Measurements from ENCODE around the gene EREG. TPM values are rescaled to one million over a fixed set of nuclear protein-coding genes. Genes with fewer than 3 reads are reported as not detected.

The EREG gene
- total and polyA plus RNA-seq, 10 of the 15 experiments (the other 5 are each of a cell fraction or from before 2014, with no cell fraction given), result not detected

DNA sequence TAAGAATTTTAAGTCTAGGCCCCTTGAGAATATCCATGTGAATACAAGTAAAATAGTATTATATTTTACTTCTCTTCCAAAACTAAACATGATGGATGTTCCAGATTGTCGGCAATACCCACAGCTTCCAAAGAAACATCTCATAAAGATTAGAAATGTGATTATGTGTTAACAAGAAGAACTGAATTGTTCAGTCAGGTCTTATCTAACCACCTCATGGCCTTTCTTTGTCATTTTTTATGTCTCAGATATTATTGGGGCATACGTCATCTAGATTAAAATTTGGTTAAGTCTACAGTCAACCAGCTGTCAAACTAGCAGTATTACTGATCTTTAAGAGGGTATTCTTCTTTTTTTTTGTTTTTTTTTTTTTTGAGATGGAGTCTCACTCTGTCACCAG is 46.7 kb upstream of the EREG start (continued):
- TF ChIP-seq STAT3 (IDR thresholded peaks at IDR 0.05; ENCODE audit: low read depth, low read length), result no peak

DNA sequence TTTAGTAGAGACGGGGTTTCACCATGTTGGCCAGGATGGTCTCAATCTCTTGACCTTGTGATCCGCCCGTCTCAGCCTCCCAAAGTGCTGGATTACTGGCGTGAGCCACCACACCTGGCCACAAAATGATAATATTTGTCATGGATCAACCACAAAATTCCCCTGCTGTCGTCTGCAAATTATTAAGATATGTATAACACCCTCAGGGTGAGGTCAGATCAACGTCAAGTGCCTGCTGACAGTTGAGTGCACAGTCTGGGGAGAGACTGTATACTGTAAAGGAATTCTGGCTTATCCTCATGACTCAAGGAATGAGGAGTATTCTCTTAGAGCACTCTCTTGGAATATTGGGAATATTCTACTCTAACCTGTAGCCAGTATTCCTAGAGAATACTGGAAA is 45.5 kb upstream of the EREG start:
- ChIA-PET SMC1A (ENCODE audit: uncharacterized antibody, unreplicated experiment) (interaction anchor here (0.8 to 4.5 kb wide), 12 partner anchors 12 to 356 kb away, joined by 3 to 34 read pairs (median 4); partner anchors contain the start of gene EPGN), CTCF (interaction anchor here (0.7 to 3.7 kb wide), 22 partner anchors 10 to 361 kb away, joined by 3 to 47 read pairs (median 6); partner anchors contain the start of gene EPGN), POLR2A (no interaction called here), RAD21 (ENCODE audit: unreplicated experiment) (interaction anchor here (1.1 to 4.0 kb wide), 4 partner anchors 94 to 355 kb away, joined by 3 to 22 read pairs (median 11); no protein-coding TSS in a partner anchor)
- DNase-seq (ENCODE audit: low read depth, low spot score) (no peak), ATAC-seq (no peak), FAIRE-seq (no peak)
- no peaks in the 10 kb centered on the region for H3K9me3 ChIP-seq (replicated peaks; ENCODE audit: control insufficient read depth, insufficient read depth, low read length)
- WGBS (ENCODE audit: insufficient coverage, insufficient replicate concordance, low lambda C conversion rate, missing lambda C conversion rate), result 58% methylated on average over 6 of the region's 6 CpGs
- H3K27ac ChIP-seq (ENCODE audit: control insufficient read depth, insufficient read depth), result no peak overlapping the region
- in situ Hi-C loops (cut with MboI), result no loop called here
- no TSS peak for BruUV-seq (replicated peaks)
- H3K9ac ChIP-seq (ENCODE audit: control insufficient read depth, insufficient read depth, low read length), result no peak overlapping the region
- H4K20me1 ChIP-seq (ENCODE audit: control insufficient read depth, insufficient read depth), result no peaks in the 10 kb centered on the region
- no peaks in the 10 kb centered on the region for H3K36me3 ChIP-seq (ENCODE audit: control insufficient read depth in 2 of 2, insufficient read depth in 2 of 2, low read length in 1 of 2)
- H3K27me3 ChIP-seq (replicated peaks in 1 of 2; ENCODE audit: control insufficient read depth in 2 of 2, insufficient read depth in 2 of 2, low read length in 1 of 2), result 0 out of 4 replicates have a peak, but pooled peaks cover 0 to 3% of the 10 kb centered on the region in 2 experiments
- H3K4me1 ChIP-seq (ENCODE audit: control insufficient read depth, insufficient read depth, low read length), result peaks cover 9% of the 10 kb centered on the region; the same call in 1 of the 2 replicates
- no peak overlapping the region for H2AFZ ChIP-seq (ENCODE audit: control insufficient read depth, low read depth, low read length)
- no peaks in the 10 kb centered on the region for H3K79me2 ChIP-seq (ENCODE audit: control insufficient read depth, insufficient read depth, low read length)
- no peak overlapping the region for H3K4me3 ChIP-seq
- TF ChIP-seq GABPA (IDR thresholded peaks at IDR 0.05; ENCODE audit: low read depth) (no peak), GATAD2B (conservative IDR thresholded peaks at IDR 0.05; ENCODE audit: low read depth) (no peak), BRCA1 (IDR thresholded peaks at IDR 0.05; ENCODE audit: low read depth, low read length) (no peak), NR2C2 (IDR thresholded peaks at IDR 0.05; ENCODE audit: borderline replicate concordance, control insufficient read depth, insufficient read length, low read depth) (no peak), NFYB (IDR thresholded peaks at IDR 0.05; ENCODE audit: insufficient read depth, low read depth, low read length) (no peak), SUZ12 (IDR thresholded peaks at IDR 0.05; ENCODE audit: unreplicated experiment) (no peak)
- TF ChIP-seq, protein P1, sequence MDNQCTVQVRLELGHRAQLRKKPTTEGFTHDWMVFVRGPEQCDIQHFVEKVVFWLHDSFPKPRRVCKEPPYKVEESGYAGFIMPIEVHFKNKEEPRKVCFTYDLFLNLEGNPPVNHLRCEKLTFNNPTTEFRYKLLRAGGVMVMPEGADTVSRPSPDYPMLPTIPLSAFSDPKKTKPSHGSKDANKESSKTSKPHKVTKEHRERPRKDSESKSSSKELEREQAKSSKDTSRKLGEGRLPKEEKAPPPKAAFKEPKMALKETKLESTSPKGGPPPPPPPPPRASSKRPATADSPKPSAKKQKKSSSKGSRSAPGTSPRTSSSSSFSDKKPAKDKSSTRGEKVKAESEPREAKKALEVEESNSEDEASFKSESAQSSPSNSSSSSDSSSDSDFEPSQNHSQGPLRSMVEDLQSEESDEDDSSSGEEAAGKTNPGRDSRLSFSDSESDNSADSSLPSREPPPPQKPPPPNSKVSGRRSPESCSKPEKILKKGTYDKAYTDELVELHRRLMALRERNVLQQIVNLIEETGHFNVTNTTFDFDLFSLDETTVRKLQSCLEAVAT (IDR thresholded peaks at IDR 0.05), result no peak
- TF ChIP-seq, protein P2, sequence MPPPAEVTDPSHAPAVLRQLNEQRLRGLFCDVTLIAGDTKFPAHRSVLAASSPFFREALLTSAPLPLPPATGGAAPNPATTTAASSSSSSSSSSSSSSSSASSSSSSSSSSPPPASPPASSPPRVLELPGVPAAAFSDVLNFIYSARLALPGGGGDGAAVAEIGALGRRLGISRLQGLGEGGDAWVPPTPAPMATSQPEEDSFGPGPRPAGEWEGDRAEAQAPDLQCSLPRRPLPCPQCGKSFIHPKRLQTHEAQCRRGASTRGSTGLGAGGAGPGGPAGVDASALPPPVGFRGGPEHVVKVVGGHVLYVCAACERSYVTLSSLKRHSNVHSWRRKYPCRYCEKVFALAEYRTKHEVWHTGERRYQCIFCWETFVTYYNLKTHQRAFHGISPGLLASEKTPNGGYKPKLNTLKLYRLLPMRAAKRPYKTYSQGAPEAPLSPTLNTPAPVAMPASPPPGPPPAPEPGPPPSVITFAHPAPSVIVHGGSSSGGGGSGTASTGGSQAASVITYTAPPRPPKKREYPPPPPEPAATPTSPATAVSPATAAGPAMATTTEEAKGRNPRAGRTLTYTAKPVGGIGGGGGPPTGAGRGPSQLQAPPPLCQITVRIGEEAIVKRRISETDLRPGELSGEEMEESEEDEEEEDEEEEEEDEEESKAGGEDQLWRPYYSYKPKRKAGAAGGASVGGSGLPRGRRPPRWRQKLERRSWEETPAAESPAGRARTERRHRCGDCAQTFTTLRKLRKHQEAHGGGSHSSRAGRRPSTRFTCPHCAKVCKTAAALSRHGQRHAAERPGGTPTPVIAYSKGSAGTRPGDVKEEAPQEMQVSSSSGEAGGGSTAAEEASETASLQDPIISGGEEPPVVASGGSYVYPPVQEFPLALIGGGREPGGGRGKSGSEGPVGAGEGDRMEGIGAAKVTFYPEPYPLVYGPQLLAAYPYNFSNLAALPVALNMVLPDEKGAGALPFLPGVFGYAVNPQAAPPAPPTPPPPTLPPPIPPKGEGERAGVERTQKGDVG (CRISPR knock-in tag; IDR thresholded peaks at IDR 0.05), result no peak
- intact Hi-C loops (cut with micrococcal nuclease; ENCODE audit: unreplicated experiment), result no loop called here
- no peak overlapping the region for H3K4me2 ChIP-seq (ENCODE audit: control insufficient read depth, insufficient read depth)

Data from GM12878 (cell line).